ENCODE measurements around the gene ZFPL1.

- TF ChIP-seq, protein P1, sequence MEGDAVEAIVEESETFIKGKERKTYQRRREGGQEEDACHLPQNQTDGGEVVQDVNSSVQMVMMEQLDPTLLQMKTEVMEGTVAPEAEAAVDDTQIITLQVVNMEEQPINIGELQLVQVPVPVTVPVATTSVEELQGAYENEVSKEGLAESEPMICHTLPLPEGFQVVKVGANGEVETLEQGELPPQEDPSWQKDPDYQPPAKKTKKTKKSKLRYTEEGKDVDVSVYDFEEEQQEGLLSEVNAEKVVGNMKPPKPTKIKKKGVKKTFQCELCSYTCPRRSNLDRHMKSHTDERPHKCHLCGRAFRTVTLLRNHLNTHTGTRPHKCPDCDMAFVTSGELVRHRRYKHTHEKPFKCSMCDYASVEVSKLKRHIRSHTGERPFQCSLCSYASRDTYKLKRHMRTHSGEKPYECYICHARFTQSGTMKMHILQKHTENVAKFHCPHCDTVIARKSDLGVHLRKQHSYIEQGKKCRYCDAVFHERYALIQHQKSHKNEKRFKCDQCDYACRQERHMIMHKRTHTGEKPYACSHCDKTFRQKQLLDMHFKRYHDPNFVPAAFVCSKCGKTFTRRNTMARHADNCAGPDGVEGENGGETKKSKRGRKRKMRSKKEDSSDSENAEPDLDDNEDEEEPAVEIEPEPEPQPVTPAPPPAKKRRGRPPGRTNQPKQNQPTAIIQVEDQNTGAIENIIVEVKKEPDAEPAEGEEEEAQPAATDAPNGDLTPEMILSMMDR (IDR thresholded peaks at IDR 0.05): no peak
- no peak for TF ChIP-seq POLR2A (IDR thresholded peaks at IDR 0.05)
- TF ChIP-seq POLR2AphosphoS5 (IDR thresholded peaks at IDR 0.05): no peak
Measured at GRCh38 chr11:65129649-65130441, 45.8 kb downstream of the ZFPL1 start.
